GM12891 (cell line): ENCODE results near the gene RRP1B.

Source experiments
- POLR2A ChIP-seq: IDR thresholded peaks from 2 replicates; pipeline ENCODE4 v1.6.1; 2011; ENCODE audit warnings: low read depth, low read length, control low read depth
- POLR2AphosphoS5 ChIP-seq: IDR thresholded peaks from 2 replicates; pipeline ENCODE4 v1.6.1; 2011; ENCODE audit warnings: low read depth, low read length, control low read depth
- TAF1 ChIP-seq: IDR thresholded peaks from 2 replicates; pipeline ENCODE4 v1.6.1; 2011; ENCODE audit warnings: low read depth, low read length, control low read depth

GRCh38 chr21:43619344-43619743 is 40.0 kb upstream of the RRP1B start:
- no peak for TF ChIP-seq POLR2AphosphoS5
- TF ChIP-seq POLR2A: no peak
- TF ChIP-seq TAF1: no peak
